GM12865 (cell line): ENCODE measurements around the gene DKK3.
"Not testable (repeated sequence)": the region's sequence is repeated elsewhere in the genome, so short reads cannot be mapped to it uniquely, and the experiment has no call there.

Experiments used
- DNase-seq: peaks from one replicate; pipeline ENCODE4 v3.0.0; 2010; ENCODE audit warnings: low read depth
- H3K4me3 ChIP-seq: 2 replicates; pipeline ENCODE4 v1.5.1; 2011; ENCODE audit warnings: mild to moderate bottlenecking, low read depth, low read length, control low read depth
- CTCF ChIP-seq: IDR thresholded peaks from 2 replicates; pipeline ENCODE4 v1.5.1; 2011; ENCODE audit warnings: low read length, control low read depth, low read depth, inconsistent platforms; ENCODE audit not compliant: insufficient read depth; ENCODE audit errors: missing control alignments

The DKK3 gene

GRCh38 chr11:12043959-12044791 is 35.7 kb upstream of the DKK3 start:
- H3K4me3 ChIP-seq: no peak overlapping the region
- TF ChIP-seq CTCF: peak; percentile 79
- DNase-seq: peak; percentile 73

DNA sequence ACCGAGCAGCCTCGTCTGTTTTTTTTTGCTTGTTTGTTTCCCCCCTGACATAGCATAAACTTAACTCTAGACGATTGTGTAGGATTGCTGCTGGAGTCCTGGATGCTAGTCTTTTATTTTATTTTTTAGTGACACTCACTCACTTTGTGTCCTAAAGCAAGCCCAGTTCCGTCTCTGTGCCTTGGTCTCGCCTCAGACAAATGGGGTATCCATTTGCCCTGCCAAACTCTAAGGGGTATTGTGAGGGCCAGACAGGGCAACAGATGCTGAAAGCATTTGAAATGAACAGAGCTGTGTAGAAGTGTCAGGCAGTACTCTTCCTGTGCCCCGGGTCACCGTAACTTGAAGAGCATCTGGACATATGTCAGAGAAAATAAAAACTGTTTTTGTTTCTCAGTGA is 34.8 kb upstream of the DKK3 start:
- no peak for DNase-seq
- no peak for TF ChIP-seq CTCF
- no peak overlapping the region for H3K4me3 ChIP-seq

- DNase-seq: no peak
- no peak for TF ChIP-seq CTCF
- H3K4me3 ChIP-seq: no peak overlapping the region
These were observed 33.8 kb upstream of the DKK3 start for GRCh38 chr11:12042215-12042676.

DNA sequence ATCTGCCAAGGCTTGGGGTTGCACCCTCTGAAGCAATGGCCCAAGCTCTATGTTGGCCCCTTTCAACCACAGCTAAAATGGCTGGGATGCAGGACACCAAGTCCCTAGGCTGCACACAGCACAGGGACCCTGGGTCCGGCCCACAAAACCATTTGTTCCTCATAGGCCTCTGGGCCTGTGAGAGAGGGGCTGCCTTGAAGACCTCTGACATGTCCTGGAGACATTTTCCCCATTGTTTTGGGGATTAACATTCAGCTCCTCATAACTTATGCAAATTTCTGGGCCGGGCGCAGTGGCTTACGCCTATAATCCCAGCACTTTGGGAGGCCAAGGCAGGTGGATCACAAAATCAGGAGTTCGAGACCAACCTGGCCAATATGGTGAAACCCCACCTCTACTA is 32.3 kb upstream of the DKK3 start:
- H3K4me3 ChIP-seq, DNase-seq: not testable (repeated sequence)

- no peak for DNase-seq
- H3K4me3 ChIP-seq: no peak overlapping the region
- TF ChIP-seq CTCF: no peak
These were observed 24.5 kb upstream of the DKK3 start for GRCh38 chr11:12032968-12033367.

DNA sequence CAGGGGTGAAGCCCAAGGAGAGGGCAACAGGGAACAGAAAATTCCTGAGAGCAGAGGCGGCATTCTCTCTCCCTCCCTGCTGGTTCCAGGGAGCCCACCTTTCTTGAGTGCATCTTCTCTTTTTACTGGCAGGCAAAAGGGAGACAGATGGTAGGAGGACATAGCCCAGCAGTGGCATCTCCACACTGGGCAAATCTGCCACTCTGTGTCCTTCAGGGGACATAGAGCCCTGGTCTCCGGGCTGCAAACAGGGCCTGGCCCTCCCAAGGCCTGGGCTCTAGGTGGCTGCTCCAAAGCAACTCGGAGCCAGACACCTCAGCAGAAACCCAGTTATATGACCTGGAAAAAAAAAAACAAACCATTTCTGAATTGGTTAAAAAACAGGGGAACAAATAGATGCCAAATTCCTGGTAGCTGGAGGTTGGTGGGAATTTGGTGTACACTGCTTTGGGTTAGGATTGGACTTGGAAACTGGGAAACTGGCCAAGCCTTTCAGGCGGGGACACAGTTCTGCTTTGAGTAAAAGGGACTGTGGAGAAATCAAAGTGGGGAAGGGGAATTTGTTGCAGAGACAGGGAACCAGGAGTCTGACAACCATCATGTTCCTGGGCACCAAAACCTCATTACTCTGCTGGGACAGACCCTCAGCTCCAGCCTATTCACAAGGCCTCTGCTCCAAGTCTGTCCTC is 23.6 kb upstream of the DKK3 start:
- no peak for DNase-seq
- TF ChIP-seq CTCF: no peak
- no peak overlapping the region for H3K4me3 ChIP-seq

- no peak for TF ChIP-seq CTCF
- DNase-seq: no peak
- no peak overlapping the region for H3K4me3 ChIP-seq
These were observed 21.4 kb upstream of the DKK3 start for GRCh38 chr11:12029738-12030363.
